Neuronal stem cell (in vitro differentiated cells): ENCODE measurements around the gene DAPK2.

ENCODE experiments used
- DNase-seq: peaks from one replicate; pipeline ENCODE4 v3.0.0-alpha.2; 2013; ENCODE audit warnings: low spot score
- H2AFZ ChIP-seq: one replicate; pipeline ENCODE4 v1.6.1; 2013; ENCODE audit warnings: mild to moderate bottlenecking, low read length, inconsistent platforms
- H2AK5ac ChIP-seq: 2 replicates; pipeline ENCODE4 v1.6.1; 2013; ENCODE audit warnings: low read depth, mild to moderate bottlenecking, inconsistent platforms, low read length, moderate library complexity, mixed read lengths
- H2BK120ac ChIP-seq: 2 replicates; pipeline ENCODE4 v1.6.1; 2013; ENCODE audit warnings: low read depth, mild to moderate bottlenecking, inconsistent platforms, low read length, moderate library complexity, mixed read lengths
- H2BK12ac ChIP-seq: one replicate; pipeline ENCODE4 v1.6.1; 2013; ENCODE audit warnings: low read length, inconsistent platforms
- H2BK15ac ChIP-seq: 2 replicates; pipeline ENCODE4 v1.6.1; 2013; ENCODE audit warnings: mild to moderate bottlenecking, low read length, inconsistent platforms, mixed read lengths
- H2BK5ac ChIP-seq: one replicate; pipeline ENCODE4 v1.6.1; 2013; ENCODE audit warnings: inconsistent platforms, mild to moderate bottlenecking, low read length, moderate library complexity
- H3K14ac ChIP-seq: one replicate; pipeline ENCODE4 v1.6.1; 2013; ENCODE audit warnings: low read length, inconsistent platforms
- H3K18ac ChIP-seq: 2 replicates; pipeline ENCODE4 v1.6.1; 2013; ENCODE audit warnings: low read length, inconsistent platforms
- H3K23ac ChIP-seq: 2 replicates; pipeline ENCODE4 v1.6.1; 2013; ENCODE audit warnings: low read depth, mild to moderate bottlenecking, mixed read lengths, low read length, inconsistent platforms; ENCODE audit not compliant: poor library complexity
- H3K27ac ChIP-seq: replicated peaks from 3 replicates; pipeline ENCODE4 v1.5.1; 2013; ENCODE audit warnings: low read length, inconsistent platforms
- H3K27me3 ChIP-seq, 3 experiments: 2 replicates each; pipeline ENCODE4 v1.6.1; 2013; ENCODE audit warnings: low read length in 3 of 3, mild to moderate bottlenecking in 2 of 3, inconsistent platforms in 1 of 3, low read depth in 1 of 3, mixed read lengths in 1 of 3, moderate library complexity in 1 of 3; ENCODE audit not compliant: control insufficient read depth in 3 of 3, insufficient read depth in 3 of 3
- H3K36me3 ChIP-seq, 2 donors: replicated peaks in 1 of 2; 2 replicates each; pipeline ENCODE4 v1.6.1; 2013; ENCODE audit warnings: low read length in 2 of 2; ENCODE audit not compliant: control insufficient read depth in 2 of 2, insufficient read depth in 2 of 2
- H3K4ac ChIP-seq: 2 replicates; pipeline ENCODE4 v1.6.1; 2013; ENCODE audit warnings: inconsistent platforms, mild to moderate bottlenecking, low read length, moderate library complexity
- H3K4me1 ChIP-seq, 2 donors: 1 replicate in 1 of 2; 2 replicates in 1 of 2; pipeline ENCODE4 v1.6.1; 2013; ENCODE audit warnings: low read length in 2 of 2, low read depth in 1 of 2; ENCODE audit not compliant: control insufficient read depth in 2 of 2, insufficient read depth in 1 of 2
- H3K4me2 ChIP-seq: one replicate; pipeline ENCODE4 v1.6.1; 2013; ENCODE audit warnings: mild to moderate bottlenecking, low read length, inconsistent platforms; ENCODE audit not compliant: insufficient read depth, poor library complexity, severe bottlenecking
- H3K4me3 ChIP-seq, 2 donors: 2 replicates each; pipeline ENCODE4 v1.5.1; 2013; ENCODE audit warnings: low read length in 2 of 2, mild to moderate bottlenecking in 2 of 2, inconsistent platforms in 1 of 2, moderate library complexity in 1 of 2
- H3K79me1 ChIP-seq: one replicate; pipeline ENCODE4 v1.6.1; 2013; ENCODE audit warnings: low read depth, mild to moderate bottlenecking, inconsistent platforms, low read length, moderate library complexity
- H3K9ac ChIP-seq: one replicate; pipeline ENCODE4 v1.6.1; 2013; ENCODE audit warnings: mild to moderate bottlenecking, low read depth, low read length, inconsistent platforms; ENCODE audit not compliant: poor library complexity
- H3K9me3 ChIP-seq, 2 donors: replicated peaks in 1 of 2; 2 replicates each; pipeline versions ENCODE3 to v1.6.1; 2013; ENCODE audit warnings: low read length in 2 of 2, mild to moderate bottlenecking in 2 of 2, inconsistent platforms in 1 of 2, low read depth in 1 of 2, mixed read lengths in 1 of 2, moderate library complexity in 1 of 2; ENCODE audit not compliant: control insufficient read depth in 2 of 2, insufficient read depth in 1 of 2
- H4K8ac ChIP-seq: one replicate; pipeline ENCODE4 v1.6.1; 2013; ENCODE audit warnings: low read depth, mild to moderate bottlenecking, inconsistent platforms, low read length, moderate library complexity
- H4K91ac ChIP-seq: one replicate; pipeline ENCODE4 v1.6.1; 2013; ENCODE audit warnings: low read length, low read depth, mild to moderate bottlenecking, inconsistent platforms; ENCODE audit not compliant: poor library complexity
- WGBS, 2 donors: extraction: QIAGEN DNeasy Blood & Tissue Kit; methylation state at CpG; one replicate each; pipeline ENCODE4 v1.1.7; 2013; ENCODE audit warnings: missing lambda C conversion rate in 2 of 2, mixed read lengths in 1 of 2; ENCODE audit not compliant: insufficient read length in 2 of 2, insufficient replicate concordance in 1 of 2; ENCODE audit errors: extremely low coverage in 2 of 2; 5-methylcytosine and 5-hydroxymethylcytosine counted together

The DAPK2 gene

DNA sequence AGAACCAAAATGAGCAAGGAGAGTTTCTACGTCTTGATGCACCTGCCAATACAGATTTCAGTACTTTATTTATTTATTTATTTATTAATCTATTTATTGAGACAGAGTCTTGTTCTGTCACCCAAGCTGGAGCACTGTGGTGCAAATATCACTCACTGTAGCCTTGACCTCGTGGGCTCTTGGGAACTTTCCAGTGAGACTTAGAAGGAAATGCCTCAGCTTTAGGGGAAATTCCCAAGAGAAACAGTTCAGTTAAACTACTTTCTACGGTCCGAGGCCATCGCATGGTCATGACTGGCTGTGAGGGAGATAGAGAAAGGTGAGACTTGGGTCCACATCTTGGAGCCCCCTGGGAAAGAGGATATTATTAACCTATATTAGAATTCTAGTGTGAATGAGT lies 165.5 kb downstream of the DAPK2 start:
- no peak overlapping the region for H3K4me3 ChIP-seq
- H3K9me3 ChIP-seq: no peaks in the 10 kb centered on the region
- H2BK5ac ChIP-seq: no peak overlapping the region
- no peak overlapping the region for H3K18ac ChIP-seq
- no peak overlapping the region for H2BK120ac ChIP-seq
- no peaks in the 10 kb centered on the region for H3K27me3 ChIP-seq
- H3K79me1 ChIP-seq: no peaks in the 10 kb centered on the region
- no CpG with 5 or more reads among the region's 5 CpGs for WGBS, 2 donors
- no peak overlapping the region for H3K4me2 ChIP-seq
- no peak for DNase-seq
- H2AK5ac ChIP-seq: no peak overlapping the region
- no peak overlapping the region for H3K23ac ChIP-seq
- H3K4me1 ChIP-seq: peaks cover 13 to 16% of the 10 kb centered on the region in 2 donors
- no peak overlapping the region for H3K4ac ChIP-seq
- H2AFZ ChIP-seq: no peak overlapping the region
- no peak overlapping the region for H4K8ac ChIP-seq
- no peak overlapping the region for H3K14ac ChIP-seq
- no peak overlapping the region for H2BK12ac ChIP-seq
- H4K91ac ChIP-seq: no peak overlapping the region
- no peak overlapping the region for H3K9ac ChIP-seq
- no peak overlapping the region for H3K27ac ChIP-seq
- no peaks in the 10 kb centered on the region for H3K36me3 ChIP-seq
- H2BK15ac ChIP-seq: no peak overlapping the region

DNA sequence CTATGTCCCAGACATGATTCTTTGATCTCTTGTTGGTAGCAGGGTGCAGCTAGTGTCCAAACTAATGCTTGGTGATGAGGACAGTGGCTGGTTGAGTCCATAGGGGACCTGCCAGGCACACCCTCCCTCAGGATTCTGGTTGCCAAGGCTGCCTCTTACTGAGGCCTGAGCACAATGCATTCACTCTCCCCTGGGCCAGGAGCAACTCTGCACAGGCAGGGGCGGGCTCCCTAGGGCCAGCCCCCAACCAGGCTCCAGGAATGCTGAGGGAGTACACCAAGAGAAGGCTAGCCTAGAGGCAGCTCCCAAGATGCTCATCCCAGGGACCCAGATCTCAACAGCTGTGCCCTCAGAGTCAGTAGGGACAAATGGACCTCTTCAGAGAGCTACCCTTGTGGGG lies 166.3 kb downstream of the DAPK2 start:
- no peaks in the 10 kb centered on the region for H3K9me3 ChIP-seq
- no peak for DNase-seq
- H3K18ac ChIP-seq: peak overlapping the region; percentile 76
- H2AK5ac ChIP-seq: peak overlapping the region; percentile 60
- no peak overlapping the region for H3K4me3 ChIP-seq
- H3K4me2 ChIP-seq: no peak overlapping the region
- H3K79me1 ChIP-seq: no peaks in the 10 kb centered on the region
- peaks cover 13 to 16% of the 10 kb centered on the region in 2 donors for H3K4me1 ChIP-seq
- H3K9ac ChIP-seq: no peak overlapping the region
- no CpG with 5 or more reads among the region's 1 CpG for WGBS, 2 donors
- H3K36me3 ChIP-seq: no peaks in the 10 kb centered on the region
- H2AFZ ChIP-seq: no peak overlapping the region
- H3K23ac ChIP-seq: no peak overlapping the region
- H2BK15ac ChIP-seq: peak overlapping the region; percentile 11
- no peak overlapping the region for H4K91ac ChIP-seq
- H3K27ac ChIP-seq: no peak overlapping the region
- H2BK120ac ChIP-seq: peak overlapping the region; percentile 16
- H4K8ac ChIP-seq: no peak overlapping the region
- H3K4ac ChIP-seq: no peak overlapping the region
- H3K14ac ChIP-seq: peak overlapping the region; percentile 65
- no peaks in the 10 kb centered on the region for H3K27me3 ChIP-seq
- H2BK5ac ChIP-seq: peak overlapping the region; percentile 10
- peak overlapping the region; percentile 25 for H2BK12ac ChIP-seq

DNA sequence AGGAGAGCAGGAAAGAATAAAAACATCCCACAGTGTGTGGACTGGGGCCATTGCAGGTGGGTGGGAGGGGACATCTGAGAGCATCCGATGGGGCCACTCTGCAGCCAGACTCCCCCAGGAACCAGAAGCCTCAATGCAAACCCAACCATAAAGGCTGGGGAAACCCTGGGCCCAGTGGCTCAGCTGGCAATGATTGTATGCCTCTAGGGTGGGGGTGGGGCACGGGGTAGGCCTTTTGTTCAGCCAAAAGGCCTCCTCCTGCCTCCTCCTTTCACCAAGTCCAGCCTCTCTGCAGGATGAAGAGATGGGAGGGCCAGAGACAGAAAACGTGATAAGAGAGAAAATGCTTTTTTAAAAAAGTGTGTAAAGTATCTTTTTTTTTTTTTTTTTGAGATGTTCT lies 167.1 kb downstream of the DAPK2 start:
- Histone ChIP-seq H2AK5ac (no peak overlapping the region), H2BK12ac (no peak overlapping the region), H3K4ac (no peak overlapping the region), H3K27me3 (no peaks in the 10 kb centered on the region), H3K23ac (no peak overlapping the region), H3K79me1 (no peaks in the 10 kb centered on the region), H3K9me3 (no peaks in the 10 kb centered on the region), H2AFZ (peak overlapping the region; percentile 76), H4K91ac (no peak overlapping the region), H3K4me1 (peaks cover 13 to 16% of the 10 kb centered on the region in 2 donors), H2BK120ac (no peak overlapping the region), H3K36me3 (no peaks in the 10 kb centered on the region), H3K9ac (no peak overlapping the region), H3K4me2 (no peak overlapping the region), H2BK15ac (no peak overlapping the region), H3K27ac (peak overlapping the region; percentile 67), H3K4me3 (no peak overlapping the region), H4K8ac (no peak overlapping the region), H3K14ac (no peak overlapping the region), H2BK5ac (no peak overlapping the region), H3K18ac (peak overlapping the region; percentile 50)
- WGBS, 2 donors: no CpG with 5 or more reads among the region's 3 CpGs
- peak; percentile 18 for DNase-seq

DNA sequence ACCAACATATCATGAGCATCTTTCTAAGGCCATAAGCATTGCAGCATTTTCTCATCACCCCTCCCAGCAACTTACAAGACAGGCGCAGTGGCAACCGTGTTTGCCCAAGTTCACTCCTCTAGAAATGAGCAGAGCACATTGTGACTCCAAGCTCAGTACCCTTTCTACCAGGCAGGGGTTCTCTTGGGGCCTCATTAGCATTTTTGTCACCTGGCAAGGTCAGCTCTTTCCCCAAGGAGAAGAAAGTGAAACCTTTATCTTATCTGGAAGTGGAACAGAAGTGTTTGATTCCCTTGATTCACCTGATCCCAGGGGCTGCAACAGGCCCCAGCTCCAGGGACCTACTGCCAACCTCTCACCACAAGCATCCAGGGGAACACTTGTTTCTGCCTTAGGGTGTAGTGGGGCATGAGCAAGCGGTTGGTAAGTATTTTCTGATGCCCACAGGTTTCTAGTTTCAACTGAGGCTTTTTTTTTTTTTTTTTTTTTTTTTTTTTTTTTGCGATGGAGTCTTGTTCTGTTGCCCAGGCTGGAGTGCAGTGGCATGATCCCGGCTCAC lies 168.5 kb downstream of the DAPK2 start:
- no peak overlapping the region for H4K8ac ChIP-seq
- H4K91ac ChIP-seq: no peak overlapping the region
- no peaks in the 10 kb centered on the region for H3K36me3 ChIP-seq
- no peak overlapping the region for H2BK15ac ChIP-seq
- DNase-seq: no peak
- peaks cover 13 to 16% of the 10 kb centered on the region in 2 donors for H3K4me1 ChIP-seq
- no peak overlapping the region for H3K4me3 ChIP-seq
- no peaks in the 10 kb centered on the region for H3K27me3 ChIP-seq
- H3K18ac ChIP-seq: no peak overlapping the region
- no peak overlapping the region for H3K4ac ChIP-seq
- no peaks in the 10 kb centered on the region for H3K79me1 ChIP-seq
- H3K14ac ChIP-seq: no peak overlapping the region
- H3K27ac ChIP-seq: no peak overlapping the region
- no peak overlapping the region for H3K9ac ChIP-seq
- H2BK5ac ChIP-seq: no peak overlapping the region
- no peak overlapping the region for H3K4me2 ChIP-seq
- H2AFZ ChIP-seq: no peak overlapping the region
- no peaks in the 10 kb centered on the region for H3K9me3 ChIP-seq
- no peak overlapping the region for H2BK12ac ChIP-seq
- H2AK5ac ChIP-seq: peak overlapping the region; percentile 34
- WGBS, 2 donors: no CpG with 5 or more reads among the region's 5 CpGs
- H2BK120ac ChIP-seq: no peak overlapping the region
- H3K23ac ChIP-seq: no peak overlapping the region
